IPS-20b (cell line): ENCODE measurements around the gene FANCC.

Experiments used
- H3K27ac ChIP-seq: one replicate; pipeline ENCODE4 v1.5.1; 2013; ENCODE audit warnings: low read length
- H3K27me3 ChIP-seq: 2 replicates; pipeline ENCODE4 v1.6.1; 2013; ENCODE audit warnings: mild to moderate bottlenecking, low read length, inconsistent platforms; ENCODE audit not compliant: insufficient read depth
- H3K36me3 ChIP-seq: 2 replicates; pipeline ENCODE4 v1.6.1; 2013; ENCODE audit warnings: low read depth, mild to moderate bottlenecking, inconsistent platforms, low read length, moderate library complexity; ENCODE audit not compliant: insufficient read depth
- H3K4me1 ChIP-seq: 2 replicates; pipeline ENCODE4 v1.6.1; 2013; ENCODE audit warnings: mild to moderate bottlenecking, control low read depth, inconsistent platforms, low read length, moderate library complexity; ENCODE audit not compliant: insufficient read depth
- H3K4me3 ChIP-seq: 2 replicates; pipeline ENCODE4 v1.5.1; 2013; ENCODE audit warnings: mild to moderate bottlenecking, low read length, inconsistent platforms
- H3K9ac ChIP-seq: 2 replicates; pipeline ENCODE4 v1.6.1; 2013; ENCODE audit warnings: low read depth, mild to moderate bottlenecking, inconsistent platforms, low read length, moderate library complexity
- H3K9me3 ChIP-seq: 2 replicates; pipeline ENCODE4 v1.6.1; 2013; ENCODE audit warnings: mild to moderate bottlenecking, low read depth, low read length, inconsistent platforms; ENCODE audit not compliant: insufficient read depth

Gene FANCC

DNA sequence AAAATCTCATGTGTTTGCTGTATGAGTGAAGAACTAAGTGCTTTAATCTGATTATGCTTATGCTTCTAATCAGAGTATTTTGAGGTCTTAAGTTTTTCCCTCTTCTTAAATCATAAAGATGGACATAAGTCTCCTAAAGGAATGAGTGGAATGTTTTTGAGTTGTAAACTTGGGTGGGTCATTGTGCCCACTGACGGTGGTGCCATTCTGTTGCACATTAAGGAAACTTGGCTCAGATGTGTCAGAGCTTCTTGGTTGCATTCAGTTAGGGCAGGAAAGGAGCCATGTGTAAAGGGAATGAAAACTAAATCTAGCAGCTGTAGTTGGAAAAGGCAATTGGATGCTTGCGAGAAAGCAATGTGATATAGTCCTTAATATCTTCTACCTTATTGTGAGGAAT is 256.6 kb downstream of the FANCC start:
- Histone ChIP-seq H3K27me3 (no peaks in the 10 kb centered on the region), H3K9me3 (no peaks in the 10 kb centered on the region), H3K4me1 (peaks cover 21% of the 10 kb centered on the region)

DNA sequence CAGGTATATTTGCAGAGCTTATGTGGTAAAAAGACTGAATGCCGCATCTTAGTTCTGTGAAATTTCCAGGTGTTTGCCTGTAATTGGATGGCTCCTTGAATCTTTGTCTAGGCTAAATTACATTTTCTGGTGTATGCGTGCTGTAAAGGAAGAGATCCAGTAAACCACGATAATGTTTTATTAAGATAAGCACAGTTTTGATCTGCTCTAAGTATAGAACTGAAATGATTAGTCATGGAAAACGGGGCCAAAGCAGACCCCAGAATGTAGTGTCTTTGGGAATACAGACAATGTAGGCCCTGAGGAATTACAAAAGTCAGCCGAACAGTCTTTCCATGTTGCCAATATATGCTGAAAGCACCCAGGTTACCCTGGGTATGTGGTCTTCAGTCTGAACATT is 257.3 kb downstream of the FANCC start:
- Histone ChIP-seq H3K27ac (no peak overlapping the region), H3K9me3 (no peaks in the 10 kb centered on the region), H3K9ac (no peak overlapping the region), H3K27me3 (no peaks in the 10 kb centered on the region), H3K4me1 (peaks cover 28% of the 10 kb centered on the region), H3K4me3 (no peak overlapping the region), H3K36me3 (no peaks in the 10 kb centered on the region)

More for the DNA sequence above, 256.6 kb downstream of the FANCC start:
- H3K27ac ChIP-seq = no peak overlapping the region
- H3K4me3 ChIP-seq = no peak overlapping the region
- no peak overlapping the region for H3K9ac ChIP-seq
- no peaks in the 10 kb centered on the region for H3K36me3 ChIP-seq

DNA sequence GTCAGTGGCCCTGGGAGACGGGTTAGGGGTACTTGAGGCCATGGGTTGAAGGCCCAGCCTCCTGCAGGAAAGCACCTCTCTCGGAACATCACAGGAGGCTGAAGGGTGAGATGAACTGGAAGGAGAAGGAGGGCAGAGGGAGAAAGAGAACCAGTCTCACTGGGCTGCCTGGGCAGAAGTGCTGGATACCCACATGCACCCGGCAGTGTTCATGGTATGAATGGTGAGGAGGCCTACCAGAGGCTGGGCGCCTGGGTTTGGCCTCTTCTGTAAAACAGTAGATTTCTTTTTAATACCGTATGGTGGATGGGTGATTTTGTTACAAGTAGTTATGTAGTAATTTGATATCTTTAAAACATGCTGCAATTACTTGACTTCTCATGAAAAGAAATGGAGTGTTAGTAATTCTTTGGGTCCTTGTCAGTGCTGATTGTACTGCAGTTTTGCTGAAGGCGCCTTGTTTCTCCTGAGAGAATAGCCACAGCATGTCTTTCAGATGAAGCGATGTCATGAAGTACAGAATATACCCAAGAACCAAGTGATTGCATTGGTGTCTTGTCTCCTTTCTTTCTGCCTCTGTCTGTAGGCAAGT is 258.6 kb downstream of the FANCC start:
- no peak overlapping the region for H3K4me3 ChIP-seq
- H3K9me3 ChIP-seq = no peaks in the 10 kb centered on the region
- H3K27ac ChIP-seq = no peak overlapping the region
- no peaks in the 10 kb centered on the region for H3K27me3 ChIP-seq
- peaks cover 30% of the 10 kb centered on the region for H3K4me1 ChIP-seq
- no peak overlapping the region for H3K9ac ChIP-seq
- no peaks in the 10 kb centered on the region for H3K36me3 ChIP-seq

DNA sequence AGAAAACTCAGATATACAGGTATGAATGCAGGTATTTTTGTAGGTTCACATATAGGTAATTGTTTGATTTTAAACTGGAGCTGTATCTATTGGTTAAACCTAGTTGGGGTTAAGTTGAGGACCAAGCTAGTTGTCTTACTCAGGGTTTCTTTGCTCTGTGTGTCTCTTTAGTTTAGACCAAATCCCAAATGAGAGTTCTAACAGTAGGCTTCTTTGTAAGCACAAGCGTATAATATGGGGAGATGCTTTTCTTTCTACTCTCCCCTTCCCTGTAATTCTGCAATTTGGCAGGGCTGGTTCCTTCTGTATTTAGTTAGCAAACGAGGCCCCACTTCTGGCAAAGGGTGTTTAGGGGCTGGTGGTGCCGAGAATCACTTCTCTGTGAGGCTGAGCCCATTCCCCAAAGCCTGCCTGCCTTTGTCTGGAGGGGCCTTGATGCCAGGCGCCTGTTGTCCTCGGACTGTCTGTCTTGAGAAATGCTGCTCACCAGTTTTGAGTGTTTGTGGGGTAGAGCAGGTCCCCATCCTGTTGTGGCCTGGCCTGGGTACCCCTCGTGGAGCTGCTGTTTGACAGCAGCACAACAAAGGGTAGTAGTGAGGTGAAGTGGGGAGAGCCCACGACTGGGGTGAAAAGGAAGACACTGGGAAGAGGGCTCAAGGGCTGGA is 259.3 kb downstream of the FANCC start:
- no peak overlapping the region for H3K9ac ChIP-seq
- H3K4me1 ChIP-seq = peaks cover 30% of the 10 kb centered on the region
- no peaks in the 10 kb centered on the region for H3K9me3 ChIP-seq
- H3K27me3 ChIP-seq = no peaks in the 10 kb centered on the region
- no peaks in the 10 kb centered on the region for H3K36me3 ChIP-seq
- H3K4me3 ChIP-seq = no peak overlapping the region
- no peak overlapping the region for H3K27ac ChIP-seq

DNA sequence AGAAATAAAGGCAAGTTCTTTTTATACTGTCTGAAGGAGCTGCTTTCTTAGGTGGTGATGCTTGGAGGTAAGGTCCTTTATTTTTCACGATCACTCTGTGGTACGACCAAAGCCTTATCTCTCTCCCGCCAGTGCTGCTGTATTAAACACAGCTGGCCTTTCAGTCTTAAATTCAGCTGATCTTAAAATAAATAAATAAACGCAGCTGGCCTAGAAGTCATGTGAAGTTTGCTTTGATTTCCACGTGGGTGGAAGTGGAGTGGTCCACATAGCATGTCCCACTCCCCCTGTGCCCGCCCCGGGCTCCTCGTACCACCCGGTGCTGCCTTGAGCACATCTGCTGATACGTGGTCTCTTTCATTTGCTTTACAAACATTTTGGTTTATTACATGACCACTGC is 260.4 kb downstream of the FANCC start:
- Histone ChIP-seq H3K27me3 (no peaks in the 10 kb centered on the region), H3K4me1 (peaks cover 29% of the 10 kb centered on the region), H3K36me3 (no peaks in the 10 kb centered on the region), H3K9me3 (no peaks in the 10 kb centered on the region), H3K27ac (no peak overlapping the region), H3K9ac (no peak overlapping the region), H3K4me3 (no peak overlapping the region)

DNA sequence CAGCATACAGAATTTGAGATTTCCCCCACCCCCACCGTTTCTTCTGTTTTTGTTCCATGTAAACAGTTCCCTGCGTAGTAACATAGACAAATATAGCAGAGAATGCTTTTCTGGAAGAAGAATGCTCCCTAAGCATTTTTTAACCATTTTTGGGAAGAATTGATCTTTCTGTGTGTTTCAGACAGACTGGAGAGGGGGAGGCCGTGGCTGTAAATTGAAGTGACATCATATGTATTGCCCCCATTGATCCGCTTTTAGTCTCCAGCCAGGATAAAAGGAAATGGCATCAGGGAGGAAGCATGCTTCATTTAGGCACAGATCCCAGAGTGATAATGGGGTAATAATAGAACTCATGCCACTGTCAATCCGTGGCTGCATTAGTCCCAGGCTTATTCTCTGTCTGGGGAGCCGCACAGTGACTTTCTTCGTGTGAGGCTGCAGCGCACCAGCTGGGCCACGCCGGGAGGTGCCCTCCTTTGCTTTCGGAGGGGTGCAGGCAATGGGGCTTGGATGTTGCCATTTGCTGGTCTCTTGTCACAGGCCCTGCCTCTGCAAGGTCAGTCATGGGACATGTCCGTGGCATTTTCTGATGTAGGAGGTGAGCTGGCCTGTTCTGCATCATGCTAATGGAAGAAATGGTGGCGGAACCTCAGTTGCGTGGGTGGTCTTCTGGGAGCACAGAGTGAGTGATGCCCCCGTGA is 261.5 kb downstream of the FANCC start:
- Histone ChIP-seq H3K36me3 (no peaks in the 10 kb centered on the region), H3K27me3 (no peaks in the 10 kb centered on the region), H3K9me3 (no peaks in the 10 kb centered on the region), H3K27ac (no peak overlapping the region), H3K4me1 (peaks cover 26% of the 10 kb centered on the region), H3K4me3 (no peak overlapping the region), H3K9ac (0 out of 2 replicates have a peak overlapping the region, but pooled peaks have one; percentile 22)

DNA sequence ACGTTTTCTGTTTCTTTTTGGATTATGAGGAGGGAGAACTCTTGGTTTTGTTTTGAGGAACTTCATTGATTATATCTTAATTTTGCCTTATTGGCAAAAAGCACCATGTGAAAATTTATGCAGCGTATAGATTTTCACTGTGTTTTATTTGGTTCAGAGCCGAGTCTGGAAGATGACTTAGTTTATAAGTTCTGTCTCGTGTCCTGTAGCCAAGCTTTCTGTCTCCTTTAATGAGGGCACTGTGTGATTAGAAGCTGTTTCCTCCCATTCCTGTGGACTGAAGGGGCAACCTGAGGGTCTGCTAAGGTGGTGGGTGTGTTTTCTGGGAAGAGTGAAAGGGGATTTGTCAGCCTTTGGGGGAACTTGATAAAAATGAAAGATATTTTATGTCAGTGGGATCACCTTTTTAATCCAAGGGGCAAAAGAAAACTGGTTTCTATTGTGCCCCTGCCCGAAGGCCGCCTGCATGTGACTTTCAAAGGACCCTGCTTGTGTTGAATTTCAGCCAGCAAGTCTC is 262.1 kb downstream of the FANCC start:
- H3K9me3 ChIP-seq = no peaks in the 10 kb centered on the region
- H3K27me3 ChIP-seq = peaks cover 4% of the 10 kb centered on the region
- no peak overlapping the region for H3K4me3 ChIP-seq
- 0 out of 2 replicates have a peak overlapping the region, but pooled peaks have one; percentile 22 for H3K9ac ChIP-seq
- H3K27ac ChIP-seq = no peak overlapping the region
- H3K36me3 ChIP-seq = no peaks in the 10 kb centered on the region
- H3K4me1 ChIP-seq = peaks cover 26% of the 10 kb centered on the region

DNA sequence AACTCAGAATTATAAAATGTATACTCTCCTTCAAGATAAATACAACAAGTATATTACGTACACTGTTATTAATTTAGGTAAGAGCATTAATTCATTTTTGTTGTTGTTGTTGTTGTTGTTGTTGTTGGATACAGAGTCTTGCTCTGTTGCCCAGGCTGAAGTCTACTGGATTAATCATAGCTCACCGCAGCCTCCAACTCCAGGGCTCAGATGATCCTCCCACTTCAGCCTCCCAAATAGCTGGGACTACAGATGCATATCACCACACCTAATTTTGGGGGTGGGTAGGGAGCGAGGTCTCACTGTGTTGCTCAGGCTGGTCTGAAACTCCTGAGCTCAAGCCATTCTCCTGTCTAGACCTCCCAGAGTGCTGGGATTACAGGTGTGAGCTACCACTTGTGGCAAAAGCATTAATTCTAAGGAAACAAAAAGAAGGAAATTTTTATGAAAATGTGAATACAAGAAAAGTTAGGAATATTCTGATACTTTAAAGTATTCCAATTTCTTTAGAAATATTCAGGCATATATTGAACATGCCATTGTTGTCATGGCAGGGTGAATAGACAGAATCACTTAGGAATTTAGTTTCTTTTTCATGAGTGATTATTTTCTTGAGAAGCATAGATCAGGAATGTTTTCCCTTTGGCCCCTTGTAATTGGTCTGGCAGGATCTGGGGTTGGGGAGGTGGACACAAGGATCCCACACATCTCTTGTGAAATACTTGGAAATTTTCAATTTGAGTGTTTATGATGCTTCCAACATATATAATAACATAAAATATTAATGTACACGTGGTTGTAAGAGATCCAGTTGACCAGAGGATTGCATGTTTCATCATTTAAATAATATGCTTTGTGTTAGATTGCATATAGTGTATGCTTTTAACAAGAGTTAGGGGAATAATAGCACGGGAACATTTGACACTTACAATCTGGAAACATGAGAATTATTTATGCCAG is 263.6 kb downstream of the FANCC start:
- Histone ChIP-seq H3K9me3 (no peaks in the 10 kb centered on the region), H3K27ac (no peak overlapping the region), H3K9ac (no peak overlapping the region), H3K4me1 (peaks cover 28% of the 10 kb centered on the region), H3K36me3 (no peaks in the 10 kb centered on the region), H3K4me3 (no peak overlapping the region), H3K27me3 (peaks cover 19% of the 10 kb centered on the region)

DNA sequence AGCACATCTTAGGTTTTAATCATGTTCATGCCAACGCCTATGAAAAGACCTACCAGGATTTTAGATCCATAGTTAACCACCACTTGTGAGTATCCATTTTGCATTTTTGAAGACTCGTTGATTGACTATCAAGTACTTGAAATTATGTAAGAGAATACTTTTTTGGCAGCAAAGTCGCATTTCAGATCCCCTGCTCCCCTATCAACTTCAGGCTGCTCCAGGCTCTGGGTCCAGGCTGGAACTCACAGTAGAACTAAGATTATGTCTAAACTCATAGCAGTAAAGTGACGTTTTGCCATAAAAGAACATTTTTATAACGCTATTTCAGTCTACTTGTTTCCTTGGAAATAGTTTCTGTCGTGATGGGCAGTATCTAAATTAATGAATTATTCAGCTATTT is 267.7 kb downstream of the FANCC start:
- Histone ChIP-seq H3K4me3 (peak overlapping the region; percentile 86; the same call in 1 of the 2 replicates), H3K27ac (no peak overlapping the region)

More for the DNA sequence above, 267.7 kb downstream of the FANCC start:
- Histone ChIP-seq H3K4me1 (peaks cover 22% of the 10 kb centered on the region; the same call in 1 of the 2 replicates), H3K9ac (no peak overlapping the region), H3K9me3 (no peaks in the 10 kb centered on the region), H3K27me3 (peaks cover 58% of the 10 kb centered on the region), H3K36me3 (no peaks in the 10 kb centered on the region)
